ENCODE data around the gene SACS. TPM values are rescaled to one million over a fixed set of nuclear protein-coding genes. Genes with fewer than 3 reads are reported as not detected.

The SACS gene
- total RNA-seq, 2 donors from 2014 or later: 15.2 to 29.2 TPM

- Histone ChIP-seq H3K9me3 (no peaks in the 10 kb centered on the region), H3K27ac (no peak overlapping the region), H3K27me3 (no peaks in the 10 kb centered on the region), H3K4me1 (no peaks in the 10 kb centered on the region), H3K4me3 (no peak overlapping the region), H3K36me3 (no peaks in the 10 kb centered on the region)
- DNase-seq (ENCODE audit: low spot score): no peak
- TF ChIP-seq CTCF (IDR thresholded peaks at IDR 0.05): no peak
Observed at GRCh38 chr13:23399347-23399746, 34.2 kb downstream of the SACS start.

- TF ChIP-seq CTCF (IDR thresholded peaks at IDR 0.05): no peak
- H3K9me3 ChIP-seq: no peaks in the 10 kb centered on the region
- no peak overlapping the region for H3K27ac ChIP-seq
- no peak for DNase-seq (ENCODE audit: low spot score)
- H3K36me3 ChIP-seq: no peaks in the 10 kb centered on the region
- H3K27me3 ChIP-seq: no peaks in the 10 kb centered on the region
- H3K4me1 ChIP-seq: no peaks in the 10 kb centered on the region
- H3K4me3 ChIP-seq: no peak overlapping the region
Observed at GRCh38 chr13:23394821-23395220, 38.7 kb downstream of the SACS start.

GRCh38 chr13:23392925-23393645 is 40.4 kb downstream of the SACS start:
- no peak for DNase-seq (ENCODE audit: low spot score)
- Histone ChIP-seq H3K4me3 (no peak overlapping the region), H3K27ac (no peak overlapping the region)

GRCh38 chr13:23392313-23392712 is 41.2 kb downstream of the SACS start:
- DNase-seq (ENCODE audit: low spot score): no peak
- Histone ChIP-seq H3K36me3 (no peaks in the 10 kb centered on the region), H3K4me1 (no peaks in the 10 kb centered on the region), H3K4me3 (no peak overlapping the region), H3K9me3 (no peaks in the 10 kb centered on the region), H3K27me3 (no peaks in the 10 kb centered on the region), H3K27ac (no peak overlapping the region)
- TF ChIP-seq CTCF (IDR thresholded peaks at IDR 0.05): no peak

More at GRCh38 chr13:23392925-23393645, 40.4 kb downstream of the SACS start:
- no peaks in the 10 kb centered on the region for H3K4me1 ChIP-seq
- H3K9me3 ChIP-seq: no peaks in the 10 kb centered on the region
- H3K36me3 ChIP-seq: no peaks in the 10 kb centered on the region
- no peaks in the 10 kb centered on the region for H3K27me3 ChIP-seq
- no peak for TF ChIP-seq CTCF (IDR thresholded peaks at IDR 0.05)

- TF ChIP-seq CTCF (IDR thresholded peaks at IDR 0.05): no peak
- Histone ChIP-seq H3K27ac (no peak overlapping the region), H3K27me3 (no peaks in the 10 kb centered on the region), H3K36me3 (no peaks in the 10 kb centered on the region), H3K9me3 (no peaks in the 10 kb centered on the region), H3K4me3 (no peak overlapping the region), H3K4me1 (no peaks in the 10 kb centered on the region)
- DNase-seq (ENCODE audit: low spot score): no peak
Observed at GRCh38 chr13:23391752-23392151, 41.8 kb downstream of the SACS start.

GRCh38 chr13:23386533-23386932 is 47.0 kb downstream of the SACS start:
- Histone ChIP-seq H3K27me3 (no peaks in the 10 kb centered on the region), H3K9me3 (no peaks in the 10 kb centered on the region), H3K27ac (no peak overlapping the region), H3K4me3 (no peak overlapping the region), H3K36me3 (no peaks in the 10 kb centered on the region), H3K4me1 (peaks cover 0 to 6% of the 10 kb centered on the region in 2 donors)
- no peak for DNase-seq (ENCODE audit: low spot score)
- TF ChIP-seq CTCF (IDR thresholded peaks at IDR 0.05): no peak

Data from right atrium auricular region (tissue), 2 donors.